Measurements from ENCODE around the gene RCAN3. TPM values are rescaled to one million over a fixed set of nuclear protein-coding genes. Genes with fewer than 3 reads are reported as not detected.
A peak's percentile ranks its signal among the peaks of the same experiment; 100 is the strongest.

RCAN3 gene
- total RNA-seq, 1 donor from 2014 or later: 20.4 TPM

DNA sequence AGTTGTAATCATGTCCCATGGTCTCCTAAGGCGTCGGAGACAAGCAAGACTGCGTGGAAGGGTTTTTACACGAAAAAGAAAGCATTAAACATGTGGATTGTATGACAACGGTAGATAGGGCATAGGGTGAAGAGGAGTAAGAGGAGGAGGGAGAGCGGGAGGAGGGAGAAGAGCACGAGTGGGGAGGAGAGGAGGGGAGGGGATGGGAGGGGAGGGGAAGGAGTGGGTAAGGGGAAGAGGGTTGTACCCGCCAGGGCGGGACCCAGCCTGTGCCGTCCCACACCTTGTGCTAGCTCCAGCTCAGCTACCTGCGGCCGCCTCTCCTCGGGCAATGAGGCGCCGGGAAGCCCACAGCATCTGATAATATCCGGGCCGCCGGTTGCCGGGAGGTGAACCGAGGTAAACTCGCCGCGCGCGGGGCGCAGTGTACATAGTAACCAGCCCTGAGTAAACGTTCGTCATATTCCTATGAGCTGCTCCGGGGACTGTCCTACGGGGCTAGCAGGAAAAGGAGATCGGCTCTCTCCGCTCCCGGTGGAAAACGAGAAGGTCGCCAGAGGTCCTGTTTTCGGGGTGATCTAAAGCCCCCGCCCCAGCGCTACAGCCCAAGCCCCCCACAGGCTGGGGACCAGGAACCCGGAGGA, 449 bp upstream of the RCAN3 start:
- no peaks in the 10 kb centered on the region for H3K36me3 Mint-ChIP-seq
- peak overlapping the region; percentile 92 for H3K27ac Mint-ChIP-seq
- peaks cover 71% of the 10 kb centered on the region for H3K27me3 Mint-ChIP-seq
- peak overlapping the region; percentile 84 for H3K4me3 Mint-ChIP-seq
- DNase-seq (ENCODE audit: extremely low spot score, unreplicated experiment): peak; percentile 77
- H3K4me1 Mint-ChIP-seq (ENCODE audit: unreplicated experiment): peaks cover 9% of the 10 kb centered on the region
- H3K9me3 Mint-ChIP-seq: no peaks in the 10 kb centered on the region
- TF ChIP-seq, protein P1, sequence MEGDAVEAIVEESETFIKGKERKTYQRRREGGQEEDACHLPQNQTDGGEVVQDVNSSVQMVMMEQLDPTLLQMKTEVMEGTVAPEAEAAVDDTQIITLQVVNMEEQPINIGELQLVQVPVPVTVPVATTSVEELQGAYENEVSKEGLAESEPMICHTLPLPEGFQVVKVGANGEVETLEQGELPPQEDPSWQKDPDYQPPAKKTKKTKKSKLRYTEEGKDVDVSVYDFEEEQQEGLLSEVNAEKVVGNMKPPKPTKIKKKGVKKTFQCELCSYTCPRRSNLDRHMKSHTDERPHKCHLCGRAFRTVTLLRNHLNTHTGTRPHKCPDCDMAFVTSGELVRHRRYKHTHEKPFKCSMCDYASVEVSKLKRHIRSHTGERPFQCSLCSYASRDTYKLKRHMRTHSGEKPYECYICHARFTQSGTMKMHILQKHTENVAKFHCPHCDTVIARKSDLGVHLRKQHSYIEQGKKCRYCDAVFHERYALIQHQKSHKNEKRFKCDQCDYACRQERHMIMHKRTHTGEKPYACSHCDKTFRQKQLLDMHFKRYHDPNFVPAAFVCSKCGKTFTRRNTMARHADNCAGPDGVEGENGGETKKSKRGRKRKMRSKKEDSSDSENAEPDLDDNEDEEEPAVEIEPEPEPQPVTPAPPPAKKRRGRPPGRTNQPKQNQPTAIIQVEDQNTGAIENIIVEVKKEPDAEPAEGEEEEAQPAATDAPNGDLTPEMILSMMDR (conservative IDR thresholded peaks at IDR 0.05): no peak

DNA sequence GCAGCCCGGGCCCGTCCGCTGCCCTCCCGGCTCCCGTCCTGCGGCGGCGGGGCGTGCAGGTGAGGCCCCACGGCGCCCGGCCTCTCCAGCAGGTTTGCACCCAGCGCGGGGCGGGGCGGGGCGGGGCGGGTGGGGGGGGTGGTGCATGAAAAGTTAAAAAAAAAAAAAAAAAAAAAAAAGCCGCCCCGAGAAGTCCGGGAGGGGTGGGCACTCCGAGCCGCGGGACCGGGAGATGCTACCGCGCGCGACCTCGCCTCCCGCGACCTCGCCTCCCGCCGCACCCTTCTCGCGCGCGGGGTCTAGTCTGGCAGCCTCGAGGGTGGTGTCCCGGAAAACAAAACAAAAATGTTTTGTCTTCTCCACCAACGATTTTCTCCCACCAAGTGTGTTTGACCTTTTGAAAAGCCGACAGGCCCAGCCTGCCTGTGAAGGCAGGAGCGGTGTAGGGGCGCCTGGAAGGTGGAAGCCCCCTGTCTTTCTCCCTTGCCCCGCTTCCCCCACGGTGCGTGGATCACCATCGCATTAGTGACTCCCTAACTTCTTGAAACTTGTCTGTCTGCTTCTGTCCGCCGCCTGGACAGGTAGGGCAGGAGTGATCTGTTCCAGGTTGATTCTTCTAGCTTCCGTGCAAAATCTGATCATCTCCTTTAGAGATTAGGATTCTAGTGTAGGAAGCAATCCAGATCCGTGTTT, 569 bp downstream of the RCAN3 start:
- no peaks in the 10 kb centered on the region for H3K36me3 Mint-ChIP-seq
- H3K4me1 Mint-ChIP-seq (ENCODE audit: unreplicated experiment): peaks cover 12% of the 10 kb centered on the region
- peaks cover 69% of the 10 kb centered on the region for H3K27me3 Mint-ChIP-seq
- TF ChIP-seq, protein P1 (conservative IDR thresholded peaks at IDR 0.05): no peak
- no peaks in the 10 kb centered on the region for H3K9me3 Mint-ChIP-seq
- H3K27ac Mint-ChIP-seq: peak overlapping the region; percentile 98
- H3K4me3 Mint-ChIP-seq: peak overlapping the region; percentile 95
- DNase-seq (ENCODE audit: extremely low spot score, unreplicated experiment): peak; percentile 59

DNA sequence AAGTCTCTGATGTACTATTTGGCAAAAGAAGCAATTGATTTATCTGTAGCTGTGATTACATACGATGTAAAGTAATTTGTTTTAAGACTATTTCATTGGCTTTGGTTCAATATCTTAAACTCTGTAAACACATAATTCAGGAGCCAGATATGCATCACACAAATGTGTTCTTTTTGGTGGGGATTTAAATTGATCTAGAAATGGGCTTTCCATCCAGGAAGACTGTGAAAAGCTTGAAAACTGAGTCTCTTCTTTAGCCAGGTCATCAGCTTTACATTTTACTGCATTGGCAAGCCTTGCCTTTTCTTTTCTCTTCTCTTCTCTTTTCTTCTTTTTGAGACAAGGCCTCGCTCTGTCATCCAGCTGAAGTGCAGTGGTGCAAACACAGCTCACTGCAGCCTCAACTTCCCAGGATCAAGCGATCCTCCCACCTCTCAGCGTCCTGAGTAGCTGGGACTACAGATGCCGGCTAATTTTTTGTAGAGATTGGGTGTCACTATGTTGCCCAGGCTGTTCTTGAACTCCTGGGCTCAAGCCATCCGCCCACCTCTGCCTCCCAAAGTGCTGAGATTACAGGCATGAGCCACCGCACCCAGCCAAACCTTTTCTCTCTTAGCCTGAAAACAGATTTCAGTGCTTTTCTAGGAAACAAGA, 1.4 kb downstream of the RCAN3 start:
- Mint-ChIP-seq H3K4me3 (peak overlapping the region; percentile 95), H3K9me3 (no peaks in the 10 kb centered on the region), H3K4me1 (ENCODE audit: unreplicated experiment) (peaks cover 12% of the 10 kb centered on the region), H3K27ac (peak overlapping the region; percentile 98), H3K27me3 (peaks cover 62% of the 10 kb centered on the region), H3K36me3 (no peaks in the 10 kb centered on the region)
- no peak for DNase-seq (ENCODE audit: extremely low spot score, unreplicated experiment)
- TF ChIP-seq, protein P1 (conservative IDR thresholded peaks at IDR 0.05): no peak

DNA sequence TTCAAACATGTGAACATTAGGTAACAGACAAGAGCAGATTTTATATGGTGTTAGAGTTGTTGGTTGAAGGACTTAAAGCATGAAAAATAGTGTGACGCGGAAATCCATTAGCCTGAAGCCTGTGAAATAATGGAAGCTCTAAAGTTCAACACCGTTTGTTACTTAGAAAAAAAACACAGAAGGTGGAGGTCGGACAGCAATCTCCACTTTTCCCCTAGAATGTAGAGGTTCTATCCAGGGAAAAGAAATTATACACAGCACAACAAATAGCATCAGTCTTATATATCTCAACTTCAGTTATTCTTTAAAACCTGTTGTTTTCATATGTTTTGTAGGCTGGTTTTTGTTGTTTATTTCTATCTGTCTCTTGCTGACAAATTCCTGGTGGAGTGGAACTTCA, 1.9 kb downstream of the RCAN3 start:
- Mint-ChIP-seq H3K4me3 (peak overlapping the region; percentile 95), H3K27ac (peak overlapping the region; percentile 98), H3K27me3 (peaks cover 58% of the 10 kb centered on the region), H3K4me1 (ENCODE audit: unreplicated experiment) (peaks cover 12% of the 10 kb centered on the region), H3K36me3 (no peaks in the 10 kb centered on the region), H3K9me3 (no peaks in the 10 kb centered on the region)
- DNase-seq (ENCODE audit: extremely low spot score, unreplicated experiment): no peak
- TF ChIP-seq, protein P1 (conservative IDR thresholded peaks at IDR 0.05): no peak

DNA sequence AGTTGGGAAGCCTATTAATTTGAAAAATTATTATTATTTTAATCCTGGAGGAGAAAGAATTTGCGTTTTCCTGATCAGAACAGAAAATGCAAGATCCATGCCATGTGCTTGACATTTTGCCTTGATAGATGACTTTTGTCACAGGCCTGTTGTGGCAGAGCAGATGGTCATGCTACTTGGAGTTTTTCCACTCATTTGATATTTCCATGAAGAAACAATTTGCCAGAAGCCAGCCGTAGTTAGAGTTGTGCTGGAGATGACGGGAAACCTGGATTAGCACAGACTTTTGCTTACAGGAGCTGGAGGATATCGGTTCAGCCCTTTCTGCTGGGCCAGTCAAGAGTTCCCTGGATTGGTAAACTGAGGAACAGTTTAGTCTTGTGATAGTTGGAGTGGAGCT, 3.2 kb downstream of the RCAN3 start:
- H3K9me3 Mint-ChIP-seq: no peaks in the 10 kb centered on the region
- peaks cover 49% of the 10 kb centered on the region for H3K27me3 Mint-ChIP-seq
- no peaks in the 10 kb centered on the region for H3K36me3 Mint-ChIP-seq
- no peak for DNase-seq (ENCODE audit: extremely low spot score, unreplicated experiment)
- H3K27ac Mint-ChIP-seq: no peak overlapping the region
- peaks cover 12% of the 10 kb centered on the region for H3K4me1 Mint-ChIP-seq (ENCODE audit: unreplicated experiment)
- H3K4me3 Mint-ChIP-seq: no peak overlapping the region
- TF ChIP-seq, protein P1 (conservative IDR thresholded peaks at IDR 0.05): no peak
